Activated T-cell treated with anti-CD3 and anti-CD28 coated beads, Interleukin-2, amount 50 U/mL, for 4 hours (primary cell): ENCODE results near the gene LHX3. TPM values are rescaled to one million over a fixed set of nuclear protein-coding genes. Genes with fewer than 3 reads are reported as not detected.

Source experiments
- ATAC-seq, 2 donors: fragments of 200-7000 bp; cut with Tn5 transposase; one replicate each; pipeline ENCODE4 v1.10.0; 2021
- DNase-seq: peaks from one replicate; pipeline ENCODE4 v3.0.0-alpha.2; 2020
- H3K27me3 Mint-ChIP-seq: one replicate; pipeline ENCODE4 v1.8.0; 2021; ENCODE audit warnings: low read depth, mixed read lengths
- H3K36me3 Mint-ChIP-seq: one replicate; pipeline ENCODE4 v1.8.0; 2022; ENCODE audit warnings: mixed read lengths; ENCODE audit not compliant: insufficient read depth
- H3K4me1 Mint-ChIP-seq: one replicate; pipeline ENCODE4 v1.8.0; 2021; ENCODE audit warnings: low read depth, mixed read lengths
- H3K4me3 Mint-ChIP-seq: one replicate; pipeline ENCODE4 v1.8.0; 2021; ENCODE audit warnings: mild to moderate bottlenecking, moderate library complexity, mixed read lengths
- H3K9me3 Mint-ChIP-seq: one replicate; pipeline ENCODE4 v1.8.0; 2021; ENCODE audit warnings: mixed read lengths
- total RNA-seq, 3 donors: library from RNA; stranded (reverse); gene quantifications; one replicate each; pipeline ENCODE4 v1.2.1, GENCODE V29; 2021

The LHX3 gene
- total RNA-seq, 3 donors from 2014 or later = 0.08 to 0.11 TPM; not detected in 1

- H3K4me3 Mint-ChIP-seq = no peak overlapping the region
- ATAC-seq (no peak), DNase-seq (no peak)
- no peaks in the 10 kb centered on the region for H3K9me3 Mint-ChIP-seq
- H3K27me3 Mint-ChIP-seq = no peaks in the 10 kb centered on the region
- H3K36me3 Mint-ChIP-seq = peaks cover 34% of the 10 kb centered on the region
- no peaks in the 10 kb centered on the region for H3K4me1 Mint-ChIP-seq
Observed at GRCh38 chr9:136212345-136212950, 7.5 kb upstream of the LHX3 start.

GRCh38 chr9:136211441-136212344 is 6.8 kb upstream of the LHX3 start:
- DNase-seq (no peak), ATAC-seq (no peak)
- Mint-ChIP-seq H3K4me1 (no peaks in the 10 kb centered on the region), H3K9me3 (no peaks in the 10 kb centered on the region), H3K4me3 (no peak overlapping the region), H3K27me3 (no peaks in the 10 kb centered on the region), H3K36me3 (peaks cover 41% of the 10 kb centered on the region)

GRCh38 chr9:136211006-136211405 is 6.1 kb upstream of the LHX3 start:
- ATAC-seq (no peak), DNase-seq (no peak)
- Mint-ChIP-seq H3K4me1 (no peaks in the 10 kb centered on the region), H3K27me3 (peaks cover 1% of the 10 kb centered on the region), H3K36me3 (peaks cover 42% of the 10 kb centered on the region), H3K9me3 (no peaks in the 10 kb centered on the region), H3K4me3 (no peak overlapping the region)

- no peaks in the 10 kb centered on the region for H3K4me1 Mint-ChIP-seq
- peaks cover 36% of the 10 kb centered on the region for H3K36me3 Mint-ChIP-seq
- no peak for ATAC-seq
- H3K4me3 Mint-ChIP-seq = no peak overlapping the region
- no peaks in the 10 kb centered on the region for H3K9me3 Mint-ChIP-seq
- H3K27me3 Mint-ChIP-seq = peaks cover 4% of the 10 kb centered on the region
- DNase-seq = no peak
Observed at GRCh38 chr9:136210276-136210675, 5.3 kb upstream of the LHX3 start.

GRCh38 chr9:136209786-136210185 is 4.9 kb upstream of the LHX3 start:
- no peak for ATAC-seq
- Mint-ChIP-seq H3K4me3 (no peak overlapping the region), H3K36me3 (peaks cover 31% of the 10 kb centered on the region), H3K27me3 (peaks cover 6% of the 10 kb centered on the region), H3K4me1 (no peaks in the 10 kb centered on the region), H3K9me3 (no peaks in the 10 kb centered on the region)
- DNase-seq = no peak

- ATAC-seq = no peak
- Mint-ChIP-seq H3K9me3 (no peaks in the 10 kb centered on the region), H3K4me1 (no peaks in the 10 kb centered on the region), H3K36me3 (peaks cover 25% of the 10 kb centered on the region), H3K27me3 (peaks cover 9% of the 10 kb centered on the region), H3K4me3 (no peak overlapping the region)
- no peak for DNase-seq
Observed at GRCh38 chr9:136209232-136209631, 4.3 kb upstream of the LHX3 start.

- Mint-ChIP-seq H3K36me3 (peaks cover 22% of the 10 kb centered on the region), H3K4me1 (peaks cover under 1% of the 10 kb centered on the region), H3K9me3 (no peaks in the 10 kb centered on the region), H3K27me3 (peaks cover 14% of the 10 kb centered on the region), H3K4me3 (no peak overlapping the region)
- ATAC-seq = no peak
- DNase-seq = no peak
Observed at GRCh38 chr9:136208675-136209074, 3.7 kb upstream of the LHX3 start.

GRCh38 chr9:136207616-136208015 is 2.7 kb upstream of the LHX3 start:
- ATAC-seq (no peak), DNase-seq (no peak)
- no peak overlapping the region for H3K4me3 Mint-ChIP-seq
- H3K4me1 Mint-ChIP-seq = peaks cover 1% of the 10 kb centered on the region
- no peaks in the 10 kb centered on the region for H3K9me3 Mint-ChIP-seq
- peaks cover 20% of the 10 kb centered on the region for H3K27me3 Mint-ChIP-seq
- H3K36me3 Mint-ChIP-seq = peaks cover 18% of the 10 kb centered on the region

GRCh38 chr9:136206602-136207275 is 1.8 kb upstream of the LHX3 start:
- ATAC-seq = no peak
- H3K4me3 Mint-ChIP-seq = no peak overlapping the region
- H3K9me3 Mint-ChIP-seq = no peaks in the 10 kb centered on the region
- no peak for DNase-seq
- peaks cover 25% of the 10 kb centered on the region for H3K27me3 Mint-ChIP-seq
- peaks cover 14% of the 10 kb centered on the region for H3K36me3 Mint-ChIP-seq
- H3K4me1 Mint-ChIP-seq = peaks cover 1% of the 10 kb centered on the region

- DNase-seq = no peak
- Mint-ChIP-seq H3K9me3 (no peaks in the 10 kb centered on the region), H3K4me1 (peaks cover 1% of the 10 kb centered on the region), H3K27me3 (peaks cover 34% of the 10 kb centered on the region), H3K36me3 (peaks cover 14% of the 10 kb centered on the region), H3K4me3 (no peak overlapping the region)
- ATAC-seq = no peak
Observed at GRCh38 chr9:136205707-136205992, 722 bp upstream of the LHX3 start.

- peak in 1 of 2 donors; percentile 8 for ATAC-seq
- no peak overlapping the region for H3K4me3 Mint-ChIP-seq
- H3K4me1 Mint-ChIP-seq = peaks cover 1% of the 10 kb centered on the region
Observed at GRCh38 chr9:136204145-136204805, 653 bp downstream of the LHX3 start.

GRCh38 chr9:136203408-136204144 is 1.4 kb downstream of the LHX3 start:
- H3K9me3 Mint-ChIP-seq = no peaks in the 10 kb centered on the region

More at GRCh38 chr9:136204145-136204805, 653 bp downstream of the LHX3 start:
- Mint-ChIP-seq H3K36me3 (peaks cover 14% of the 10 kb centered on the region), H3K27me3 (peaks cover 39% of the 10 kb centered on the region), H3K9me3 (no peaks in the 10 kb centered on the region)
- no peak for DNase-seq

GRCh38 chr9:136202454-136203407 is 2.2 kb downstream of the LHX3 start:
- Mint-ChIP-seq H3K4me3 (no peak overlapping the region), H3K36me3 (peaks cover 10% of the 10 kb centered on the region), H3K27me3 (peaks cover 47% of the 10 kb centered on the region), H3K9me3 (no peaks in the 10 kb centered on the region), H3K4me1 (peaks cover 1% of the 10 kb centered on the region)
- ATAC-seq = no peak
- DNase-seq = no peak

More at GRCh38 chr9:136203408-136204144, 1.4 kb downstream of the LHX3 start:
- H3K36me3 Mint-ChIP-seq = peaks cover 14% of the 10 kb centered on the region
- peaks cover 40% of the 10 kb centered on the region for H3K27me3 Mint-ChIP-seq
- H3K4me1 Mint-ChIP-seq = peaks cover 1% of the 10 kb centered on the region
- ATAC-seq = no peak
- H3K4me3 Mint-ChIP-seq = no peak overlapping the region
- DNase-seq = no peak
